Articular chondrocyte of knee joint (primary cell): Measurements from ENCODE around the gene TMEM242. TPM values are rescaled to one million over a fixed set of nuclear protein-coding genes. Genes with fewer than 3 reads are reported as not detected.

Experiments used
- total RNA-seq: library from RNA; depleted of rRNA; stranded (reverse); fragments of >200 nt; gene quantifications from 2 replicates; pipeline ENCODE4 v1.2.3, GENCODE V29; 2012

Gene TMEM242
- 7.6 and 7.8 TPM in 2 replicates for total RNA-seq

GRCh38 chr6:157323255-157323965 is at the start of gene TMEM242:
TMEM242 (minus strand) TSS chr6:157323519; CDS start chr6:157323499, 20 bp downstream.

Other genes starting within 250 kb of the TMEM242 start
- gene ZDHHC14, start 57.7 kb upstream of the TMEM242 start, total RNA-seq, result 4.1 and 6.8 TPM in 2 replicates